T-helper 9 cell (primary cell): Measurements from ENCODE around the gene ITGA3.
A peak's percentile ranks its signal among the peaks of the same experiment; 100 is the strongest.

ENCODE experiments used
- DNase-seq: peaks from one replicate; pipeline ENCODE4 v3.0.0-alpha.2; 2020

The ITGA3 gene

GRCh38 chr17:50112694-50113093 is 56.8 kb downstream of the ITGA3 start:
- no peak for DNase-seq

GRCh38 chr17:50113624-50114320 is 57.9 kb downstream of the ITGA3 start:
- DNase-seq: no peak

GRCh38 chr17:50114401-50114800 is 58.5 kb downstream of the ITGA3 start:
- DNase-seq: no peak

GRCh38 chr17:50114849-50115357 is 59.0 kb downstream of the ITGA3 start:
- DNase-seq: no peak

GRCh38 chr17:50115756-50116155 is 59.8 kb downstream of the ITGA3 start:
- no peak for DNase-seq

- DNase-seq: peak; percentile 48
These were observed 61.5 kb downstream of the ITGA3 start for GRCh38 chr17:50117202-50118051.

- DNase-seq: no peak
These were observed 62.3 kb downstream of the ITGA3 start for GRCh38 chr17:50118076-50118827.

- DNase-seq: no peak
These were observed 62.9 kb downstream of the ITGA3 start for GRCh38 chr17:50118828-50119218.

GRCh38 chr17:50120475-50121253 is 64.8 kb downstream of the ITGA3 start:
- no peak for DNase-seq

- no peak for DNase-seq
These were observed 67.0 kb downstream of the ITGA3 start for GRCh38 chr17:50122945-50123344.

GRCh38 chr17:50123649-50124349 is 67.9 kb downstream of the ITGA3 start:
- DNase-seq: no peak

GRCh38 chr17:50125420-50125997 is 69.6 kb downstream of the ITGA3 start:
- no peak for DNase-seq

GRCh38 chr17:50127697-50128361 is 71.9 kb downstream of the ITGA3 start:
- no peak for DNase-seq

- DNase-seq: no peak
These were observed 72.8 kb downstream of the ITGA3 start for GRCh38 chr17:50128441-50129352.

- no peak for DNase-seq
These were observed 73.4 kb downstream of the ITGA3 start for GRCh38 chr17:50129353-50129727.

GRCh38 chr17:50129728-50130558 is 74.0 kb downstream of the ITGA3 start, which contains the start of gene SAMD14:
Gene SAMD14 (minus strand): TSS chr17:50130160. CDS start chr17:50124959, 5,201 bp downstream.
- peak; percentile 45 for DNase-seq

GRCh38 chr17:50130559-50131305 is 74.8 kb downstream of the ITGA3 start:
- no peak for DNase-seq
